OCI-LY3 (cell line): ENCODE measurements around the gene MRPS2.

Source experiments
- CTCF ChIP-seq: fragments of 200-600, 300-600 bp; sonication (generic); IDR thresholded peaks from 2 replicates; pipeline ENCODE4 v1.5.1; 2014; ENCODE audit warnings: antibody characterized with exemption, low read length, low read depth
- EZH2phosphoT487 ChIP-seq: fragments of 200-600 bp; shearing (Covaris generic); IDR thresholded peaks from 2 replicates; pipeline ENCODE4 v1.6.1; 2018; ENCODE audit warnings: antibody characterized with exemption, mixed run types, low read depth

- no peak for TF ChIP-seq CTCF
- no peak for TF ChIP-seq EZH2phosphoT487
Measured at GRCh38 chr9:135521608-135522095, 21.2 kb downstream of the MRPS2 start.
